Keratinocyte (primary cell): ENCODE data around the gene ZBED4.

ENCODE experiments used
- EZH2 ChIP-seq: IDR thresholded peaks from one replicate; pipeline ENCODE4 v1.6.1; 2012; ENCODE audit warnings: inconsistent platforms, mild to moderate bottlenecking, low read length, moderate library complexity
- TF ChIP-seq, protein P1 (sequence below), 3 experiments: IDR thresholded peaks in 1 of 3; conservative IDR thresholded peaks in 1 of 3; optimal IDR thresholded peaks in 1 of 3; 2 replicates in 2 of 3; 3 replicates in 1 of 3; pipeline versions ENCODE3 to v1.5.1; 2011; ENCODE audit warnings: low read length in 3 of 3, mild to moderate bottlenecking in 3 of 3, moderate library complexity in 2 of 3, control low read depth in 1 of 3, inconsistent platforms in 1 of 3; ENCODE audit not compliant: insufficient read depth in 2 of 3; ENCODE audit errors: extremely low read depth in 1 of 3

DNA sequence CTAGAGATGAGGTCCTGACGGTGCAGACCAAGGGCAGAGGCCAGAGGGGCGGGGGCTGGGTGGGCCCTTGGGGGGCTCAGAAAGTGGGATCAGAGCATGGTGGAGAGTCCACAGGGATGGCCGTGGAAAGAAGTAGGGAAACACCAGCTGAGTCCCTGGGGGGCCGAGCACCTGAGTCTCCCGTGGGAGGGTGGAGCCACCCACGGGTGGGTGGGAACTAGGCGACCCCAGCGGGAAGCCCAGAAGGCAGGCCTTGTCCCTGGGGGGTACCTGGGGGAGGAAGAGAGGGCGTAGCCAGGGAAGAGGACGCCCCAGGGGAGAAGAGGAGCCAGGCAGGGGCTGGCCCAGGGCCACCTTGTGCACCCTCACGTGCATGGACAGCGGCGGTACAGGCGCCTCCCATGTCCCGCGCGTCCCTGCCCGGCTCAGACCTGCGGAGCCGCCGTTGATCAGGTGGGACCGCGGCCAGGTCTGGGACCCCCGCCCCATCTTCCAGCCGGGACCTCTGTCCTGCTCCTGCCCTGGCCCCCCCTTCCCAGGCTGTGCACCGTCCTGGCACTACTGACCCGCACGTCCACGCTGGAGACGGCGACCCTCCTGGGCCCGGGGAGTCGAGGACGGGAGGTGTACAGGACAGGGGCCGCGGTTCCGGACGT lies 75.0 kb downstream of the ZBED4 start:
- TF ChIP-seq, protein P1, sequence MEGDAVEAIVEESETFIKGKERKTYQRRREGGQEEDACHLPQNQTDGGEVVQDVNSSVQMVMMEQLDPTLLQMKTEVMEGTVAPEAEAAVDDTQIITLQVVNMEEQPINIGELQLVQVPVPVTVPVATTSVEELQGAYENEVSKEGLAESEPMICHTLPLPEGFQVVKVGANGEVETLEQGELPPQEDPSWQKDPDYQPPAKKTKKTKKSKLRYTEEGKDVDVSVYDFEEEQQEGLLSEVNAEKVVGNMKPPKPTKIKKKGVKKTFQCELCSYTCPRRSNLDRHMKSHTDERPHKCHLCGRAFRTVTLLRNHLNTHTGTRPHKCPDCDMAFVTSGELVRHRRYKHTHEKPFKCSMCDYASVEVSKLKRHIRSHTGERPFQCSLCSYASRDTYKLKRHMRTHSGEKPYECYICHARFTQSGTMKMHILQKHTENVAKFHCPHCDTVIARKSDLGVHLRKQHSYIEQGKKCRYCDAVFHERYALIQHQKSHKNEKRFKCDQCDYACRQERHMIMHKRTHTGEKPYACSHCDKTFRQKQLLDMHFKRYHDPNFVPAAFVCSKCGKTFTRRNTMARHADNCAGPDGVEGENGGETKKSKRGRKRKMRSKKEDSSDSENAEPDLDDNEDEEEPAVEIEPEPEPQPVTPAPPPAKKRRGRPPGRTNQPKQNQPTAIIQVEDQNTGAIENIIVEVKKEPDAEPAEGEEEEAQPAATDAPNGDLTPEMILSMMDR (optimal IDR thresholded peaks at IDR 0.05 in 1 of 3, IDR thresholded peaks at IDR 0.05 in 1 of 3, conservative IDR thresholded peaks at IDR 0.05 in 1 of 3; ENCODE audit: extremely low read depth in 1 of 3, insufficient read depth in 2 of 3, low read length in 3 of 3), result no peak
- TF ChIP-seq EZH2, result no peak
